HG03175 (cell line): Measurements from ENCODE around the gene ERLEC1.
A peak's percentile ranks its signal among the peaks of the same experiment; 100 is the strongest.
"Not testable (repeated sequence)": the region's sequence is repeated elsewhere in the genome, so short reads cannot be mapped to it uniquely, and the experiment has no call there.

ENCODE experiments used
- ATAC-seq: cut with Tn5 transposase; IDR thresholded peaks from one replicate; pipeline ENCODE4 v1.9.1; 2021; ENCODE audit warnings: mild to moderate bottlenecking, moderate library complexity; ENCODE audit not compliant: unreplicated experiment

ERLEC1 gene

GRCh38 chr2:53786705-53787613 is at the start of gene ERLEC1, which contains the start of gene ASB3:
Gene ERLEC1, plus strand, starts transcription at chr2:53787044. Its CDS starts 167 bp downstream, at chr2:53787211.
Gene ASB3, minus strand, starts transcription at chr2:53786953. Its CDS starts 21,381 bp downstream, at chr2:53765572.
- ATAC-seq = peak; percentile 97

GRCh38 chr2:53737091-53737490 is 49.8 kb upstream of the ERLEC1 start:
- no peak for ATAC-seq

- ATAC-seq = no peak
Measured at GRCh38 chr2:53739032-53739431, 47.8 kb upstream of the ERLEC1 start.

- no peak for ATAC-seq
Measured at GRCh38 chr2:53740170-53740569, 46.7 kb upstream of the ERLEC1 start.

- no peak for ATAC-seq
Measured at GRCh38 chr2:53744395-53745065, 42.3 kb upstream of the ERLEC1 start.

GRCh38 chr2:53750041-53750768 is 36.6 kb upstream of the ERLEC1 start:
- no peak for ATAC-seq

- peak; percentile 90 for ATAC-seq
Measured at GRCh38 chr2:53751728-53752127, 35.1 kb upstream of the ERLEC1 start.

GRCh38 chr2:53752385-53752784 is 34.5 kb upstream of the ERLEC1 start:
- no peak for ATAC-seq

GRCh38 chr2:53753041-53753440 is 33.8 kb upstream of the ERLEC1 start:
- ATAC-seq = no peak

GRCh38 chr2:53755121-53755520 is 31.7 kb upstream of the ERLEC1 start:
- ATAC-seq = no peak

- no peak for ATAC-seq
Measured at GRCh38 chr2:53756644-53757043, 30.2 kb upstream of the ERLEC1 start.

GRCh38 chr2:53757206-53757605 is 29.6 kb upstream of the ERLEC1 start:
- ATAC-seq = not testable (repeated sequence)

GRCh38 chr2:53765767-53766166 is 21.1 kb upstream of the ERLEC1 start:
- ATAC-seq = no peak

- peak; percentile 92 for ATAC-seq
Measured at GRCh38 chr2:53767405-53768241, 19.2 kb upstream of the ERLEC1 start, which contains the start of gene CHAC2. Gene CHAC2, plus strand, starts transcription at chr2:53767804. Its CDS starts 83 bp downstream, at chr2:53767887.

- ATAC-seq = peak; percentile 49
Measured at GRCh38 chr2:53768242-53768542, 18.7 kb upstream of the ERLEC1 start.

- ATAC-seq = no peak
Measured at GRCh38 chr2:53769318-53769945, 17.4 kb upstream of the ERLEC1 start.

GRCh38 chr2:53770264-53770663 is 16.6 kb upstream of the ERLEC1 start:
- ATAC-seq = no peak

GRCh38 chr2:53777134-53777533 is 9.7 kb upstream of the ERLEC1 start:
- no peak for ATAC-seq

GRCh38 chr2:53778536-53779162 is 8.2 kb upstream of the ERLEC1 start:
- no peak for ATAC-seq

GRCh38 chr2:53780056-53780455 is 6.8 kb upstream of the ERLEC1 start:
- ATAC-seq = no peak
